WERI-Rb-1 (cell line): ENCODE measurements around the gene NR2C2.

Experiments used
- DNase-seq: peaks from one replicate; pipeline ENCODE4 v3.0.0-alpha.2; 2020
- H3K27ac ChIP-seq: fragments of 250-450 bp; sonication (Bioruptor Pico); 2 replicates; pipeline ENCODE4 v1.5.1; 2020; ENCODE audit warnings: mild to moderate bottlenecking, moderate library complexity
- H3K27me3 ChIP-seq: fragments of 250-450 bp; sonication (Bioruptor Pico); 2 replicates; pipeline ENCODE4 v1.5.1; 2021; ENCODE audit warnings: mild to moderate bottlenecking, low read depth, moderate library complexity; ENCODE audit not compliant: insufficient read depth, severe bottlenecking
- H3K36me3 ChIP-seq: fragments of 250-450 bp; sonication (Bioruptor Pico); 2 replicates; pipeline ENCODE4 v1.5.1; 2020; ENCODE audit warnings: mild to moderate bottlenecking, moderate library complexity
- H3K4me3 ChIP-seq: 2 replicates; pipeline ENCODE4 v1.5.1; 2011; ENCODE audit warnings: low read depth, mild to moderate bottlenecking, control low read depth, low read length
- H3K9me3 ChIP-seq: fragments of 250-450 bp; sonication (Bioruptor Pico); 2 replicates; pipeline ENCODE4 v1.5.1; 2021; ENCODE audit warnings: mild to moderate bottlenecking, moderate library complexity; ENCODE audit not compliant: severe bottlenecking
- TF ChIP-seq, protein P1 (sequence below): IDR thresholded peaks from 2 replicates; pipeline ENCODE4 v1.5.1; 2011; ENCODE audit warnings: low read depth, mild to moderate bottlenecking, control low read depth, inconsistent platforms, low read length

The NR2C2 gene

GRCh38 chr3:15050405-15051092 is 103.2 kb downstream of the NR2C2 start:
- TF ChIP-seq, protein P1, sequence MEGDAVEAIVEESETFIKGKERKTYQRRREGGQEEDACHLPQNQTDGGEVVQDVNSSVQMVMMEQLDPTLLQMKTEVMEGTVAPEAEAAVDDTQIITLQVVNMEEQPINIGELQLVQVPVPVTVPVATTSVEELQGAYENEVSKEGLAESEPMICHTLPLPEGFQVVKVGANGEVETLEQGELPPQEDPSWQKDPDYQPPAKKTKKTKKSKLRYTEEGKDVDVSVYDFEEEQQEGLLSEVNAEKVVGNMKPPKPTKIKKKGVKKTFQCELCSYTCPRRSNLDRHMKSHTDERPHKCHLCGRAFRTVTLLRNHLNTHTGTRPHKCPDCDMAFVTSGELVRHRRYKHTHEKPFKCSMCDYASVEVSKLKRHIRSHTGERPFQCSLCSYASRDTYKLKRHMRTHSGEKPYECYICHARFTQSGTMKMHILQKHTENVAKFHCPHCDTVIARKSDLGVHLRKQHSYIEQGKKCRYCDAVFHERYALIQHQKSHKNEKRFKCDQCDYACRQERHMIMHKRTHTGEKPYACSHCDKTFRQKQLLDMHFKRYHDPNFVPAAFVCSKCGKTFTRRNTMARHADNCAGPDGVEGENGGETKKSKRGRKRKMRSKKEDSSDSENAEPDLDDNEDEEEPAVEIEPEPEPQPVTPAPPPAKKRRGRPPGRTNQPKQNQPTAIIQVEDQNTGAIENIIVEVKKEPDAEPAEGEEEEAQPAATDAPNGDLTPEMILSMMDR: no peak
- H3K36me3 ChIP-seq: peaks cover 87% of the 10 kb centered on the region
- H3K27ac ChIP-seq: no peak overlapping the region
- H3K9me3 ChIP-seq: no peaks in the 10 kb centered on the region
- H3K4me3 ChIP-seq: no peak overlapping the region
- no peak for DNase-seq
- H3K27me3 ChIP-seq: no peaks in the 10 kb centered on the region

- peak; percentile 74 for DNase-seq
- Histone ChIP-seq H3K36me3 (peaks cover 83% of the 10 kb centered on the region), H3K4me3 (no peak overlapping the region), H3K9me3 (no peaks in the 10 kb centered on the region), H3K27ac (no peak overlapping the region), H3K27me3 (no peaks in the 10 kb centered on the region)
- TF ChIP-seq, protein P1: peak; percentile 94
These were observed 104.1 kb downstream of the NR2C2 start for GRCh38 chr3:15051531-15051930.

DNA sequence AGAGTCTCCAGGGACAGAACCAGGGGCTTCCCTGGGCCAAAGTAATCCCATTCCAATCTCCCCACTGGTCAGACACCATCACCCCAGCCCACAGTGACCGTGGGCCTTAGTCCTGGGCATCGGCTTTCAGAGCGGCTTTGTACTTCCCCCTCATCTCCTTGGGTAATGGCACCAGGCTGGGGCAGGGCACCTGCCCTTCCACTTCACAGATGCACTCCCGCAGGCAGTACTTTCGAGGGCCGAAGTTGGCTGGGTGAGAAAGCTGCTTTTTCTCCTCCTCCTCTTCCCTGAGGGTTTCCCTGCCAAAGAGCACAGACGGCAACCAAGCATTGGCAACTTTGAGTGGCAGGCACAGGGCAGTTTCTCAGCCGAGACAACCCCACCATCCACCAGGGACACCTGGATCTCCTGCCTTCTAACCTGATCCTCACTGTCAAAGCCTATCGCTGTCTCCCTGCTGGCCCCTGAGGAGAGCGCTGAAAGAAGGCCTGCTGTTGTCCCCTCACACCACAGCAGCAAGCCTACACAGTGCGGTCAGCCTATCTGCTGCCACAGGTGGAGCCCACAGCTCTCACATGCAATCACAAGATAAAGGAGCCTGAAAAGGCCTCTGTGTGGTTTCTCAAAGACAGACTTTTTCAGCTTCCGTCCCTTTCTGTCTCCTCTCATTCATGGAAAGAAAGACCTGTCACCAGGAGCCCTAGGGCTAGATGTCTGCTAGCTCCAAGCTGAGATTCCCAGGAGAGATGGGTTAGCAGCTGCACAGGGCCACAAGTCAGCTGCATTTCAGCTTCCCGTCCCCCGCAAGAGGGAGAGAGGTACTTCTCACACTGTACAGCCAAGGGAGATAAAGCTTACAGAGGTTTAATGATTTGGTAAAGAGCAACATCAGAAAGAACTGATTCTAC is 105.2 kb downstream of the NR2C2 start:
- DNase-seq: no peak
- H3K4me3 ChIP-seq: no peak overlapping the region
- no peaks in the 10 kb centered on the region for H3K9me3 ChIP-seq
- TF ChIP-seq, protein P1: no peak
- H3K27me3 ChIP-seq: no peaks in the 10 kb centered on the region
- H3K27ac ChIP-seq: no peak overlapping the region
- peaks cover 83% of the 10 kb centered on the region for H3K36me3 ChIP-seq

- TF ChIP-seq, protein P1: no peak
- peaks cover 82% of the 10 kb centered on the region for H3K36me3 ChIP-seq
- DNase-seq: no peak
- H3K27me3 ChIP-seq: no peaks in the 10 kb centered on the region
- no peaks in the 10 kb centered on the region for H3K9me3 ChIP-seq
- H3K27ac ChIP-seq: no peak overlapping the region
- no peak overlapping the region for H3K4me3 ChIP-seq
These were observed 106.2 kb downstream of the NR2C2 start for GRCh38 chr3:15053541-15053940.

DNA sequence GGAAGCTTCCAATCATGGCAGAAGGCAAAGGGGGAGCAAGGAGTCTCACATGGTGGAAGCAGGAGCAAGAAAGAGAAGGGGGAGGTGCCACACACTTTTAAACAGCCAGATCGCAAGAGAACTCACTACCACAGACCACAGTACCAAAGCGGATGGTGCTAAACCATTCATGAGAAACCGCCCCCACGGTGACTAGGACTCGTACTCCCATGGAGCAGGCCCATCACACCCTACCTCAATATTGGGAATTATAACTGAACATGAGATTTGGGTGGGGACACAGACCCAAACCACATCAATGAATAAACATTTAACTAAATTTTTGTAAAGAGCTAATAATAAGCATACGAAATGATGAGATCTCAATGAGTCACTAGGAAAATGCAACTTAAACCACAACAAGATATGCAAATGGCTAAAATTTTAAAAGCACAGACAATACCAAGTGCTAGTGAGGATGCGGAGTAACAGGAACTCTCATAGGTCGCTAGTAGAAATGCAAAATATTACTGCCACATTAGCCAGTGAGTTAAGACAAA is 107.7 kb downstream of the NR2C2 start:
- Histone ChIP-seq H3K27ac (no peak overlapping the region), H3K27me3 (no peaks in the 10 kb centered on the region), H3K9me3 (no peaks in the 10 kb centered on the region), H3K36me3 (peaks cover 76% of the 10 kb centered on the region), H3K4me3 (no peak overlapping the region)
- no peak for DNase-seq
- TF ChIP-seq, protein P1: no peak
